ENCODE results near the gene LOXL1. TPM values are rescaled to one million over a fixed set of nuclear protein-coding genes. Genes with fewer than 3 reads are reported as not detected.

LOXL1 gene
- total RNA-seq, 2 donors from 2014 or later = 2.3 to 6.9 TPM

GRCh38 chr15:73930790-73931281 lies 4.6 kb downstream of the LOXL1 start:
- no peak for TF ChIP-seq CTCF (IDR thresholded peaks at IDR 0.05)
- intact Hi-C loops (cut with DNase I) = no loop called here
- no peak overlapping the region for H3K9ac ChIP-seq (ENCODE audit: low read depth in 2 of 2, low read length in 2 of 2)
- no peak for DNase-seq
- no peaks in the 10 kb centered on the region for H3K36me3 ChIP-seq
- H3K27me3 ChIP-seq = no peaks in the 10 kb centered on the region
- peak overlapping the region; percentile 18 for H3K27ac ChIP-seq
- no peak overlapping the region for H3K4me3 ChIP-seq
- no peaks in the 10 kb centered on the region for H3K9me3 ChIP-seq
- H3K4me1 ChIP-seq = no peaks in the 10 kb centered on the region

- TF ChIP-seq CTCF (IDR thresholded peaks at IDR 0.05) = no peak
- H3K27ac ChIP-seq = no peak overlapping the region
- no peak overlapping the region for H3K9ac ChIP-seq (ENCODE audit: low read depth in 2 of 2, low read length in 2 of 2)
- no peaks in the 10 kb centered on the region for H3K4me1 ChIP-seq
- H3K36me3 ChIP-seq = no peaks in the 10 kb centered on the region
- intact Hi-C loops (cut with DNase I) = no loop called here
- H3K4me3 ChIP-seq = no peak overlapping the region
- H3K9me3 ChIP-seq = no peaks in the 10 kb centered on the region
- DNase-seq = no peak
- H3K27me3 ChIP-seq = no peaks in the 10 kb centered on the region
Observed at GRCh38 chr15:73931441-73931840, 5.2 kb downstream of the LOXL1 start.

DNA sequence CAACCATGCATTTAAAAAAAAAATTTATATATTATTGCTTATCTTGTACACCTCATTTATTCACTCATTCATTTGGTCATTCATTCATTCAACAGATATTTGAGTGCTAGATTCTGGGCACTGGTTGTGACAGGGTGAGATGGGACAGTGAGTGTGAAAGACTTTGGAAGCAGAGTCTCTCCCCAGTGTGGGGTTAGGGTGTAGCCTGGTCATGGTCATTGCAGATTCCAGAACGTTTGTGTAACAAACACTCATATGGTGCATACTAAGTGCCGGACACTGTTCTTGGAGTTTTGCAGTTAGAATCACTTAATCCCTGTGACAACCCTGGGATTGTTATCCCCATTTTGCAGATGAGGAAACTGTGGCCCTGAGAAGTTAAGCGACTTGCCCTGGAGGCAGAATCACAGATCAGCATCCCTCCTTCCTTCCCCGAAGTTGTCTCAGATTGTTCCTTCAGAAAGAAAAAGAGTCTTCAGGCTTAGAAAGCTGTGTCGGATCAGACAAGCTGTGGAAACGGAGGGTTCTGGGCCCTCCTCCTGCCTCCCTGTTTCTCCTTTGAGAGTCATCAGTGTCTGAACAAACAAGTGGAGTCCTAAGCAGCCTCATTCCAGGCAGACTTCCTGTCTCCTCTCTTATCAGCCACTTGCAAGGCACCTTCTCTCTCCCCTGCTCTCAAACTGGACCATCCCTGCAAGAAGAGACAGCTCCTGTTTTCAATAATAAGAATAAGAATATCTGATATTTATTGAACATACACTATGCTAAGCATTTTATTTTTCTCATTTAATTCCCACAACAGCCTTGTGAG lies 6.3 kb downstream of the LOXL1 start:
- Histone ChIP-seq H3K27me3 (no peaks in the 10 kb centered on the region), H3K9me3 (no peaks in the 10 kb centered on the region), H3K27ac (no peak overlapping the region), H3K36me3 (no peaks in the 10 kb centered on the region), H3K9ac (ENCODE audit: low read depth in 2 of 2, low read length in 2 of 2) (no peak overlapping the region), H3K4me1 (no peaks in the 10 kb centered on the region), H3K4me3 (no peak overlapping the region)
- DNase-seq = no peak
- intact Hi-C loops (cut with DNase I) = no loop called here
- TF ChIP-seq CTCF (IDR thresholded peaks at IDR 0.05) = no peak

GRCh38 chr15:73934281-73934680 lies 8.0 kb downstream of the LOXL1 start:
- Histone ChIP-seq H3K27me3 (no peaks in the 10 kb centered on the region), H3K9me3 (no peaks in the 10 kb centered on the region), H3K4me1 (no peaks in the 10 kb centered on the region), H3K4me3 (no peak overlapping the region), H3K9ac (ENCODE audit: low read depth in 2 of 2, low read length in 2 of 2) (no peak overlapping the region), H3K36me3 (no peaks in the 10 kb centered on the region), H3K27ac (no peak overlapping the region)
- no peak for TF ChIP-seq CTCF (IDR thresholded peaks at IDR 0.05)
- intact Hi-C loops (cut with DNase I) = no loop called here
- DNase-seq = no peak

DNA sequence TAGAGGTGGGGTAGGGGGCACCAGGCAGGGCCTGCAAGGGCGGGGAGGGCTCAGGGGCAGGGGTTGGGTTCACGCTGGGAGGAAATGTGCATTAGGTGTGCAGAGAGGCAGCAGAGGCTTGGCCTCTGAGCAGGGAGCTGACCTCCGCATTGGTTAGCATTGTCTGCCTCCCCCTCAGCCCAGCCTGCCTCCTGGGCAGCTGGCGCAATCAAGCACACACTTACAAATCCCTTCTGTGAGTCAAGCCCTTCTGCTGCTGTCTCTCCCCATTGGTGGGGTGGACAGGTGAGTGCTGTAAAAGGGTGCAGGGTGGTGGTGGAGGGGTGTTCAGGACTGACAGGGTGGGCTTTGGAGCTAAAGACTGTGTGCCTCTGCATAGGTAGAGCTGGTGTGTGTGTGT lies 9.3 kb downstream of the LOXL1 start:
- H3K36me3 ChIP-seq = no peaks in the 10 kb centered on the region
- no peaks in the 10 kb centered on the region for H3K27me3 ChIP-seq
- intact Hi-C loops (cut with DNase I) = no loop called here
- TF ChIP-seq CTCF (IDR thresholded peaks at IDR 0.05) = no peak
- H3K4me3 ChIP-seq = no peak overlapping the region
- H3K9me3 ChIP-seq = no peaks in the 10 kb centered on the region
- H3K4me1 ChIP-seq = no peaks in the 10 kb centered on the region
- H3K27ac ChIP-seq = no peak overlapping the region
- H3K9ac ChIP-seq (ENCODE audit: low read depth in 2 of 2, low read length in 2 of 2) = no peak overlapping the region
- no peak for DNase-seq

Measured in colonic mucosa (tissue), 4 donors.